Measurements from ENCODE around the gene HMMR. TPM values are rescaled to one million over a fixed set of nuclear protein-coding genes. Genes with fewer than 3 reads are reported as not detected.
"Not testable (repeated sequence)": the region's sequence is repeated elsewhere in the genome, so short reads cannot be mapped to it uniquely, and the experiment has no call there.

The HMMR gene
- 38.0 TPM for polyA plus RNA-seq (2012; ENCODE audit: missing spikeins)

- TF ChIP-seq TAF1 (IDR thresholded peaks at IDR 0.05; ENCODE audit: borderline replicate concordance, low read depth, low read length), result peak; percentile 80; the same call in 1 of the 2 replicates
- peak; percentile 77 for TF ChIP-seq POLR2AphosphoS5 (IDR thresholded peaks at IDR 0.05; ENCODE audit: low read depth, low read length)
- TF ChIP-seq POLR2A (IDR thresholded peaks at IDR 0.05; ENCODE audit: low read depth, low read length), result peak; percentile 82
- DNase-seq (ENCODE audit: insufficient read length) (no peak), FAIRE-seq (no peak)
Measured at GRCh38 chr5:163460562-163461171, at the start of gene HMMR. TSS of gene HMMR (plus strand) at chr5:163460632. CDS start at chr5:163460693, 61 bp downstream.

DNA sequence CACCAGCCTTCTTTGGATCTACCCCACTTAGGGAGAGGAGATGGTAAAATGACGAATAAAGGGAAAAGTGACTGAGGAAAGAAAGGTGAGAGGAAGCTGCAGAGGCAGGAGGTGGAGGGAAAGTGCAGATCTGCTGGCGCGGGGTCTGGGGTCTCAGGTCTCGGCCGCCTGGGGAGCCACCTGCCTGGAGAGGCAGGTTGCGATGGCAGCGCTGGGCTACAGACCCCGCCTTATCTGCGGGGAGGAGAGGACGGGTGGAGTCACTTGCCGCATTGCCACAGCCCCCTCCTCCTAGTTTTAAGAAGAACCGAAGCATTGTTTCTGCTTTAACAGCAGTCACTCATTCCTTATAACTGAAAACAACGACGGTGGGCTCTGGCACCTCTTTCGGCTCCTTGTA lies 44.8 kb upstream of the HMMR start:
- not testable (repeated sequence) for DNase-seq (ENCODE audit: insufficient read length); FAIRE-seq

- TF ChIP-seq POLR2A (IDR thresholded peaks at IDR 0.05; ENCODE audit: low read depth, low read length), result no peak
- TF ChIP-seq POLR2AphosphoS5 (IDR thresholded peaks at IDR 0.05; ENCODE audit: low read depth, low read length), result no peak
- no peak for TF ChIP-seq TAF1 (IDR thresholded peaks at IDR 0.05; ENCODE audit: borderline replicate concordance, low read depth, low read length)
- FAIRE-seq, result no peak
Measured at GRCh38 chr5:163424836-163425235, 35.6 kb upstream of the HMMR start.

GRCh38 chr5:163426128-163426527 lies 34.3 kb upstream of the HMMR start:
- not testable (repeated sequence) for DNase-seq (ENCODE audit: insufficient read length)
- FAIRE-seq, result peak; percentile 30

More at GRCh38 chr5:163424836-163425235, 35.6 kb upstream of the HMMR start:
- DNase-seq (ENCODE audit: insufficient read length), result no peak

DNA sequence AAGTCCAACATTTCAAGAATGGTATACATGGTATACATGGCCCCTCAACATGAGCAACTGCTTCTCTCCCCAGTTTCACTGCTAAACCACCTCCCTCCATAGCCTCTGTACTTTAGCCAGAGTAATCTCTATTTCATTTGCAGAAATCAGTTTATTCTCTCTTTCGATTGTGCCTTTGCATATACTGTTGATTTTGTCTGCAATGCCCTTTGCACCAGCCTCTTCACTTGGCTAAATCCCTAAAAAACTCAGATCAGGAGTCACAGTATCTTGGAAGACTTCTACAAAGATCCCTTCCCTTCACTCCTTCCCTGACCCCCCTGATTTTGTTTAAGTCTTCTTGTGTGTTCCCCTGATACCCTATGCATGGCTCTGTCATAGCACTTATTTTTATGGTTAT lies 27.9 kb upstream of the HMMR start:
- no peak for DNase-seq (ENCODE audit: insufficient read length)
- no peak for TF ChIP-seq POLR2AphosphoS5 (IDR thresholded peaks at IDR 0.05; ENCODE audit: low read depth, low read length)
- no peak for TF ChIP-seq TAF1 (IDR thresholded peaks at IDR 0.05; ENCODE audit: borderline replicate concordance, low read depth, low read length)
- no peak for TF ChIP-seq POLR2A (IDR thresholded peaks at IDR 0.05; ENCODE audit: low read depth, low read length)
- FAIRE-seq, result no peak

- FAIRE-seq, result no peak
- TF ChIP-seq POLR2A (IDR thresholded peaks at IDR 0.05; ENCODE audit: low read depth, low read length) (no peak), TAF1 (IDR thresholded peaks at IDR 0.05; ENCODE audit: borderline replicate concordance, low read depth, low read length) (no peak), POLR2AphosphoS5 (IDR thresholded peaks at IDR 0.05; ENCODE audit: low read depth, low read length) (no peak)
- no peak for DNase-seq (ENCODE audit: insufficient read length)
Measured at GRCh38 chr5:163433271-163433670, 27.2 kb upstream of the HMMR start.

DNA sequence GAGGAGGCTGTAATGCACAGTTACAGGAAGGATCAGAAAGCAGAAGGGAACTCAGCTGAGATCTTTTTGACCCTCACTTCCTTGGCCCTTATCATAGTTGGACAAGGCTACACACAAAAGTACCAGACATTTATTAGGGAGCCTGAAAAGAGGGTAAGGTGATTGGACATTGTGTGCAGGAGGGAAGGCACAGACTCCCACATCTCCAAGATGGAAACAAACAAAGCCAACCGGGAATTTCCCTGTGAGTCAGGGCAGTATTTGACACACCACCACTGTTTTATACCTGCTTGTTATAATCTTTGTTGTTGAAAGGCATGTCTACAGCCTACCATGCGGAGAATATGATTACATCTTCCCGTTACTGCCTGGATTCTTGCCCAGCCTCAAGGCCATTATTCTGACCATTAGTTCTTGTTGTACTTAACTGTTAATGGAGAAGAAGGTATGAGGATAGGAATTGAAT lies 26.0 kb upstream of the HMMR start:
- FAIRE-seq, result no peak
- DNase-seq (ENCODE audit: insufficient read length), result no peak
- TF ChIP-seq POLR2A (IDR thresholded peaks at IDR 0.05; ENCODE audit: low read depth, low read length), result no peak
- TF ChIP-seq TAF1 (IDR thresholded peaks at IDR 0.05; ENCODE audit: borderline replicate concordance, low read depth, low read length), result no peak
- TF ChIP-seq POLR2AphosphoS5 (IDR thresholded peaks at IDR 0.05; ENCODE audit: low read depth, low read length), result no peak

- no peak for DNase-seq (ENCODE audit: insufficient read length)
- no peak for FAIRE-seq
- TF ChIP-seq POLR2AphosphoS5 (IDR thresholded peaks at IDR 0.05; ENCODE audit: low read depth, low read length), result no peak
- TF ChIP-seq POLR2A (IDR thresholded peaks at IDR 0.05; ENCODE audit: low read depth, low read length), result no peak
- no peak for TF ChIP-seq TAF1 (IDR thresholded peaks at IDR 0.05; ENCODE audit: borderline replicate concordance, low read depth, low read length)
Measured at GRCh38 chr5:163436515-163436914, 23.9 kb upstream of the HMMR start.

- no peak for FAIRE-seq
- TF ChIP-seq TAF1 (IDR thresholded peaks at IDR 0.05; ENCODE audit: borderline replicate concordance, low read depth, low read length), result peak; percentile 24; the same call in 1 of the 2 replicates
- peak; percentile 76; the same call in 1 of the 2 replicates for TF ChIP-seq POLR2AphosphoS5 (IDR thresholded peaks at IDR 0.05; ENCODE audit: low read depth, low read length)
- TF ChIP-seq POLR2A (IDR thresholded peaks at IDR 0.05; ENCODE audit: low read depth, low read length), result peak; percentile 76; the same call in 1 of the 2 replicates
- DNase-seq (ENCODE audit: insufficient read length), result no peak
Measured at GRCh38 chr5:163437011-163437308, 23.5 kb upstream of the HMMR start.

DNA sequence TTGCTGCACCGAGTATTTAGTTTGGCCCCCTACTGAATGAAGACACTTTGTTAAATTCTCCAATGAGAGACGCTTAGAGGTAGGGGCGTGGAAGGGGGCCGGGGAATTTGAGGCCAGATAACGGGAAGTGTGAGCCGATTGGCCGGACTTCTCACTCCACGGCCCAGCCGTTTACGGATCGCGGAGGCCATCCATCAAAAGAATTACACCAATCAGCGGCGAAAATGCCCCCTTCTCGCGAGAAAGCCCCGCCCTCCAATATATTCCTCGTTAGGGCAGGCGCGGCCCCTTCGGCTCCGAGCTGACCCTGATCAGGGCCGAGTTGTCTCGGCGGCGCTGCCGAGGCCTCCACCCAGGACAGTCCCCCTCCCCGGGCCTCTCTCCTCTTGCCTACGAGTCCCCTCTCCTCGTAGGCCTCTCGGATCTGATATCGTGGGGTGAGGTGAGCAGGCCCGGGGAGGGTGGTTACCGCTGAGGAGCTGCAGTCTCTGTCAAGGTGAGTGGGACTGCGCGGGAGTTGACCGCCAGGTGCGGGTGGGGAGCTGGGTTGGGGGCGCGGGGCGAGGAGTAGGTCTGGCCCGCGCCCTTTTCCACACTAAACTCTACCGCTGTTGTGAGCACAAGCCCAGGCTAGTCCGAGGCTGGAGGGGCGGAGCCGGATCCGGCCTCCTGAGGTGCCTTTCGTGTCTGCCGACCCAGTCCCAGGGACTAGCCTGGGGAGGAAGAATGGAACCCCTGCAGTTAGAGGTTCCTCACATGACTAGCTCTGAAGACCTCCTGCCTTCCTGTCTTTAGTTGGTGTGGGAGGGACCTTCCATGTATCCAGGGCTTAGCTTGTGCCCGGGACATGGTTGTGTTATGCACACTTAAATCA lies 22.9 kb upstream of the HMMR start, which contains the start of gene CCNG1:
CCNG1 (plus strand) TSS at position 287 of the 874 bp plus-strand sequence. CDS start 1,662 bp downstream, outside the sequence.
- TF ChIP-seq POLR2AphosphoS5 (IDR thresholded peaks at IDR 0.05; ENCODE audit: low read depth, low read length) (peak; percentile 97), TAF1 (IDR thresholded peaks at IDR 0.05; ENCODE audit: borderline replicate concordance, low read depth, low read length) (peak; percentile 69), POLR2A (IDR thresholded peaks at IDR 0.05; ENCODE audit: low read depth, low read length) (peak; percentile 99)
- peak; percentile 79 for DNase-seq (ENCODE audit: insufficient read length)
- peak; percentile 96 for FAIRE-seq

GRCh38 chr5:163439092-163439425 lies 21.4 kb upstream of the HMMR start:
- FAIRE-seq, result no peak
- DNase-seq (ENCODE audit: insufficient read length), result no peak
- TF ChIP-seq POLR2AphosphoS5 (IDR thresholded peaks at IDR 0.05; ENCODE audit: low read depth, low read length) (no peak; the same call in 1 of the 2 replicates), POLR2A (IDR thresholded peaks at IDR 0.05; ENCODE audit: low read depth, low read length) (no peak), TAF1 (IDR thresholded peaks at IDR 0.05; ENCODE audit: borderline replicate concordance, low read depth, low read length) (no peak)

GRCh38 chr5:163440954-163441353 lies 19.5 kb upstream of the HMMR start:
- DNase-seq (ENCODE audit: insufficient read length), result no peak
- no peak for FAIRE-seq
- no peak for TF ChIP-seq TAF1 (IDR thresholded peaks at IDR 0.05; ENCODE audit: borderline replicate concordance, low read depth, low read length)
- TF ChIP-seq POLR2AphosphoS5 (IDR thresholded peaks at IDR 0.05; ENCODE audit: low read depth, low read length), result no peak
- TF ChIP-seq POLR2A (IDR thresholded peaks at IDR 0.05; ENCODE audit: low read depth, low read length), result no peak
